ENCODE results near the gene IARS1.

Gene IARS1

DNA sequence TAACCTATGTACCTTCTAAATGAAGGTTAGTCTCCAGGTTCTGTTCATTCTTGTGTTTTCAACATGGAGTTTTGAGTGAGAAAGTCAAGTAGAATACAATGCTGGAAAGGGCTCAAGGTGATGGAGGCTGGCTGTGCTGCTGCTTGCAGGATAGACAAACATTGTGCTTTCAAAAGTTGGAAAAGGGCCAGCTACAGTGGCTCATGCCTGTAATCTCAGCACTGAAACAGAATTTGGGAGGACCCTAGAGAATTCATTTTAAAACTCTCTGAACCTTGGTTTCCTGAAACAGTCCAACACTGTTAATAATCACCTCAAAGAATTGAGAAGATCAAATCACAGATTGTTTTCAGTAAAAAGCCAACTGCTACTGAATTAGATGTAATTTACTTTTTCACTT, 15.4 kb upstream of the IARS1 start:
- no peak for TF ChIP-seq CTCF (IDR thresholded peaks at IDR 0.05)
- TF ChIP-seq ZFX (IDR thresholded peaks at IDR 0.05; ENCODE audit: borderline replicate concordance): no peak
- H3K27ac ChIP-seq: no peak overlapping the region

- no peak for TF ChIP-seq ZFX (IDR thresholded peaks at IDR 0.05; ENCODE audit: borderline replicate concordance)
- no peak for TF ChIP-seq CTCF (IDR thresholded peaks at IDR 0.05)
- H3K27ac ChIP-seq: no peak overlapping the region
Observed at GRCh38 chr9:92300936-92301335, 7.4 kb upstream of the IARS1 start.

GRCh38 chr9:92299116-92299515, 5.6 kb upstream of the IARS1 start:
- no peak overlapping the region for H3K27ac ChIP-seq
- TF ChIP-seq ZFX (IDR thresholded peaks at IDR 0.05; ENCODE audit: borderline replicate concordance) (no peak), CTCF (IDR thresholded peaks at IDR 0.05) (no peak)

DNA sequence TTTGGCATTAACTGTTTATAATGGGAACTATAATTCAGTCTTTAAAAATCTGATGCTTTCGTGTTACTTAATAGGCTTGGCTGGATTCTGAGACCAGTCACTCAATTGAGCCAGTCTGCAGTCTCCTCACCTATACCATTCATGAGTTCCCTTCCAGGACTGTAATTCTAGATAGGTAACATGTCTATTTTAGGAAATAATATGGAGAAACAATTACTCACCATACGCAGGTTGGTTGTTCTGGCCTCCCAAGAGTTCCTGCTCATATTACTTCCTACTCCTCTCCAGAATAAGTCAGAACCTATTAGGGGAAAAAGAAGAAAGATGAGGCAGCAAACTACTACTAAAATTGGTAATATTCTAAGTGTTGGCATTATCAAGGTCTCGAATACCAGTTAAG, 4.5 kb upstream of the IARS1 start:
- no peak for TF ChIP-seq ZFX (IDR thresholded peaks at IDR 0.05; ENCODE audit: borderline replicate concordance)
- TF ChIP-seq CTCF (IDR thresholded peaks at IDR 0.05): no peak
- no peak overlapping the region for H3K27ac ChIP-seq

DNA sequence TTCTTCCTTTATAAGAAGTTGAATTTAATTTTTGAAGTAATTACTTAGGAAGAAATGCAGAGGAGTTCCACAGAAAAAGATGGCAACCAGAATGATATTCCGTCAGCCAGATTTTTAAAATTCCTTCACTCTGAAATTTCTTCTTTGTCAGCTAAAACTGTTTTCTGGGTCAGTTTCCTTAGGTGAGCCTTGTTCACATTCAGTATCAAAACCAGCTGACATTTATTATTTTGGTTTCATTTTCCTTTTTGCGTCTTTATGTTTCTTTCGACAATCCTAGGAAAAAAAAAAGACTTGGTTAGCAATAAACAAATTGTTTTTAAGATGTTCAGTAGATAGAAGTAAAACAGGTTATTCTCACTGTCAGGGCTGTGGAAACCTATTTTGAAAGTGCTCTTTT, 4.1 kb upstream of the IARS1 start:
- no peak overlapping the region for H3K27ac ChIP-seq
- TF ChIP-seq ZFX (IDR thresholded peaks at IDR 0.05; ENCODE audit: borderline replicate concordance) (no peak), CTCF (IDR thresholded peaks at IDR 0.05) (no peak)

DNA sequence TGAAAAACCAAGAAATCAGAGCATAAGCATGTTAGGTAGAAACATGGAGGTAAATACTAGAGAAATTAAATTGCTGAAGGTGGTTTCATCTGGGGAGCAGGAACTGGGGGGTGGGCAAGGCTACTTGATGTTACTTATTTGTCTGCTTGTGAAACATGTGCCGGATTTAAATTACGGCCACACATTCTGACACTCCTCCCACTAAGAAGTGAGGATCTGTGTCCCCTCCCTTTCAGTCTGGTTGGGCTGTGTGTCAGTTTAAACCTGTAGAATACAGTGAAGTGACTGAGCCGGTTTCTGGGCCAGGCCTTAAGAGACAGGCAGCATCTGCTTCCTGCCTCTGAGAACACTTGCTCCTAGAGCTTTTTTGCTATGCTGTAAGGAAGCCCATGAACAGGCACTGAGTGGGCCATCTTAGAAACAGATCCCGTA, 2.3 kb upstream of the IARS1 start:
- H3K27ac ChIP-seq: peak overlapping the region; percentile 82
- TF ChIP-seq CTCF (IDR thresholded peaks at IDR 0.05): no peak
- no peak for TF ChIP-seq ZFX (IDR thresholded peaks at IDR 0.05; ENCODE audit: borderline replicate concordance)

GRCh38 chr9:92295240-92295790, 1.8 kb upstream of the IARS1 start:
- TF ChIP-seq ZFX (IDR thresholded peaks at IDR 0.05; ENCODE audit: borderline replicate concordance): no peak
- no peak for TF ChIP-seq CTCF (IDR thresholded peaks at IDR 0.05)
- H3K27ac ChIP-seq: peak overlapping the region; percentile 82

Measured in 22Rv1 (cell line).